SK-N-SH treated with all-trans-retinoic acid at 6 μM for 48 hours (cell line): ENCODE results near the gene THSD4.

Source experiments
- ATAC-seq: fragments of 200-7000 bp; cut with Tn5 transposase; 3 replicates; pipeline ENCODE4 v1.9.1; 2020; ENCODE audit warnings: mild to moderate bottlenecking, moderate library complexity
- ARNTL ChIP-seq: fragments of 450-650 bp; formaldehyde crosslinking; IDR thresholded peaks from 2 replicates; pipeline ENCODE4 v1.5.0; 2020; ENCODE audit warnings: low read depth, mild to moderate bottlenecking, moderate library complexity, borderline replicate concordance
- CSDC2 ChIP-seq: fragments of 250-450 bp; sonication (Bioruptor Pico); IDR thresholded peaks from 2 replicates; pipeline ENCODE4 v1.5.0; 2020; ENCODE audit warnings: mild to moderate bottlenecking, moderate library complexity
- ESRRG ChIP-seq: fragments of 250-450 bp; sonication (Bioruptor Pico); IDR thresholded peaks from 2 replicates; pipeline ENCODE4 v1.6.1; 2021; ENCODE audit warnings: mild to moderate bottlenecking
- GLIS3 ChIP-seq: fragments of 250-450 bp; sonication (Bioruptor Pico); IDR thresholded peaks from 2 replicates; pipeline ENCODE4 v1.5.0; 2020; ENCODE audit warnings: mild to moderate bottlenecking, moderate library complexity
- ISL1 ChIP-seq: fragments of 250-450 bp; sonication (Bioruptor Pico); IDR thresholded peaks from 2 replicates; pipeline ENCODE4 v2.1.2; 2022; ENCODE audit warnings: mild to moderate bottlenecking, moderate library complexity
- PPARA ChIP-seq: fragments of 250-450 bp; sonication (Bioruptor Pico); IDR thresholded peaks from 2 replicates; pipeline ENCODE4 v1.5.0; 2020; ENCODE audit warnings: mild to moderate bottlenecking, borderline replicate concordance
- RARB ChIP-seq: fragments of 250-450 bp; sonication (Bioruptor Pico); IDR thresholded peaks from 2 replicates; pipeline ENCODE4 v1.8.0; 2021; ENCODE audit warnings: mild to moderate bottlenecking, moderate library complexity
- SNAI2 ChIP-seq: fragments of 250-450 bp; sonication (Bioruptor Pico); IDR thresholded peaks from 2 replicates; pipeline ENCODE4 v1.5.0; 2020; ENCODE audit warnings: mild to moderate bottlenecking, moderate library complexity
- TCF4 ChIP-seq: fragments of 250-450 bp; sonication (Bioruptor Pico); IDR thresholded peaks from 2 replicates; pipeline ENCODE4 v1.8.0; 2021; ENCODE audit warnings: mild to moderate bottlenecking, moderate library complexity, borderline replicate concordance
- TOX ChIP-seq: fragments of 250-450 bp; sonication (Bioruptor Pico); IDR thresholded peaks from 2 replicates; pipeline ENCODE4 v1.8.0; 2021; ENCODE audit warnings: mild to moderate bottlenecking, moderate library complexity, borderline replicate concordance
- ZC3H10 ChIP-seq: fragments of 250-450 bp; sonication (Bioruptor Pico); IDR thresholded peaks from 2 replicates; pipeline ENCODE4 v1.5.1; 2021; ENCODE audit warnings: mild to moderate bottlenecking, moderate library complexity
- ZFP3 ChIP-seq: fragments of 250-450 bp; sonication (Bioruptor Pico); IDR thresholded peaks from 2 replicates; pipeline ENCODE4 v1.5.0; 2020; ENCODE audit warnings: mild to moderate bottlenecking, moderate library complexity
- ZFP30 ChIP-seq: fragments of 450-650 bp; formaldehyde crosslinking; IDR thresholded peaks from 2 replicates; pipeline ENCODE4 v1.5.0; 2022; ENCODE audit warnings: mild to moderate bottlenecking, moderate library complexity
- ZNF565 ChIP-seq: fragments of 450-650 bp; formaldehyde crosslinking; conservative IDR thresholded peaks from 2 replicates; pipeline ENCODE4 v1.5.0; 2020; ENCODE audit warnings: low read depth, mild to moderate bottlenecking, moderate library complexity
- ZNF8 ChIP-seq: fragments of 450-650 bp; formaldehyde crosslinking; IDR thresholded peaks from 2 replicates; pipeline ENCODE4 v1.5.0; 2020; ENCODE audit warnings: mild to moderate bottlenecking, moderate library complexity
- TF ChIP-seq, protein P1 (sequence below): fragments of 250-450 bp; sonication (Bioruptor Pico); IDR thresholded peaks from 2 replicates; pipeline ENCODE4 v1.5.1; 2021; ENCODE audit warnings: mild to moderate bottlenecking, moderate library complexity
- TF ChIP-seq, protein P2 (sequence below): fragments of 250-450 bp; sonication (Bioruptor Pico); IDR thresholded peaks from 2 replicates; pipeline ENCODE4 v1.5.1; 2020; ENCODE audit warnings: low read depth, mild to moderate bottlenecking, moderate library complexity
- TF ChIP-seq, protein P3 (sequence below): fragments of 250-450 bp; sonication (Bioruptor Pico); IDR thresholded peaks from 2 replicates; pipeline ENCODE4 v1.8.0; 2020; ENCODE audit warnings: mild to moderate bottlenecking, moderate library complexity, borderline replicate concordance
- TF ChIP-seq, protein P4 (sequence below): fragments of 250-450 bp; sonication (Bioruptor Pico); IDR thresholded peaks from 2 replicates; pipeline ENCODE4 v1.5.0; 2020; ENCODE audit warnings: mild to moderate bottlenecking, moderate library complexity
- TF ChIP-seq, protein P5 (sequence below): fragments of 250-450 bp; sonication (Bioruptor Pico); IDR thresholded peaks from 2 replicates; pipeline ENCODE4 v1.8.0; 2021; ENCODE audit warnings: low read depth, mild to moderate bottlenecking, moderate library complexity, borderline replicate concordance

Gene THSD4

DNA sequence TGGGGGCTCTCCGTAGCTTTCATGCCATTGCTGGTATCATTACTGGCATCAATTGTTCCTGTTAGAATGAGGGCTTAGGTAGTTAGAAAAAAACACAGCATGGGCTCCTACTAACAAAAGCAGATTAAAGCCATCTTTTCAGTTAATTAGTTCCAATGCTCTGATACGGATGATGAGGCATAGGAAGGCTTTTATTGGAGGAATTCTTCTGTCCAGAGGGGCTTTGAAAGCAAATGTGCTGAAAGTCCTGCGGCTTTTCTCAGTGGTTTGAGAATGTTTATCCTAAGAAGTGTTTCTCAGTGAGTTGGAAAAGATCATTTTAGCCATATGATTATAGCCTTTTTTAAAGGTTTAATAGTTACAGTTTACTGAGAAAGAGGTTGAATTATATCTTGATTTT lies 198.5 kb downstream of the THSD4 start:
- TF ChIP-seq, protein P1, sequence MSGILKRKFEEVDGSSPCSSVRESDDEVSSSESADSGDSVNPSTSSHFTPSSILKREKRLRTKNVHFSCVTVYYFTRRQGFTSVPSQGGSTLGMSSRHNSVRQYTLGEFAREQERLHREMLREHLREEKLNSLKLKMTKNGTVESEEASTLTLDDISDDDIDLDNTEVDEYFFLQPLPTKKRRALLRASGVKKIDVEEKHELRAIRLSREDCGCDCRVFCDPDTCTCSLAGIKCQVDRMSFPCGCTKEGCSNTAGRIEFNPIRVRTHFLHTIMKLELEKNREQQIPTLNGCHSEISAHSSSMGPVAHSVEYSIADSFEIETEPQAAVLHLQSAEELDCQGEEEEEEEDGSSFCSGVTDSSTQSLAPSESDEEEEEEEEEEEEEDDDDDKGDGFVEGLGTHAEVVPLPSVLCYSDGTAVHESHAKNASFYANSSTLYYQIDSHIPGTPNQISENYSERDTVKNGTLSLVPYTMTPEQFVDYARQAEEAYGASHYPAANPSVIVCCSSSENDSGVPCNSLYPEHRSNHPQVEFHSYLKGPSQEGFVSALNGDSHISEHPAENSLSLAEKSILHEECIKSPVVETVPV, result no peak
- TF ChIP-seq ESRRG (CRISPR knock-in tag) (no peak), ZNF565 (CRISPR knock-in tag) (no peak), TOX (CRISPR knock-in tag) (no peak), CSDC2 (no peak), TCF4 (no peak), ISL1 (CRISPR knock-in tag) (no peak), RARB (no peak), GLIS3 (no peak), ZFP30 (CRISPR knock-in tag) (no peak), ZFP3 (CRISPR knock-in tag) (no peak)
- ATAC-seq, result no peak

DNA sequence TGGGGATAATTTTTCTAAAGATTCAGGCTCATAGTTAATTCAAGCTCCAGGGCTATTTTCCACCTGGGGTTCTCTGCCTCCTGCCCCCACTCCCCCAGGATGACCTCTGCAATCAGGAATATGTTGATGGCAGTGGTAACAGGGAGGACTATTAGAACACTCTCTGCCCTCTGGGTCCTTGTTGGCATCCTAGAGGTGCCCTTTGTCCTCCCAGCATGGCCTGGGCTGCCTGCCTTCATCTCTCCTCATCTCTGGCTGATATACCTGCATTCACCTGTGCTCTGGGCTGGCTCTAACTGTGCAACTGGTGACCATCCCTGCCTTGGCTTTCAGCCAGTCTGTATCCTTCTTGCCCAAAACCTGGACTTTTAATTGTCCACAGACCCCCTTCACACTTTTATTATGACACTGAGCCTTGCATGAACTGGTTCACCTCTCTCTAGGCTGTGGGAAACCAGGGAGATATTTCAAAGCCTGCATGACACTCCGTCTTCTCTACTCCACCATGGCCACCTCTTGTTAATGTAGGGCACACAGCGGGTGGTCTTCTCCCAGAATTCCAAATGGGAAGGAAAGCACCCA lies 199.8 kb downstream of the THSD4 start:
- no peak for ATAC-seq

DNA sequence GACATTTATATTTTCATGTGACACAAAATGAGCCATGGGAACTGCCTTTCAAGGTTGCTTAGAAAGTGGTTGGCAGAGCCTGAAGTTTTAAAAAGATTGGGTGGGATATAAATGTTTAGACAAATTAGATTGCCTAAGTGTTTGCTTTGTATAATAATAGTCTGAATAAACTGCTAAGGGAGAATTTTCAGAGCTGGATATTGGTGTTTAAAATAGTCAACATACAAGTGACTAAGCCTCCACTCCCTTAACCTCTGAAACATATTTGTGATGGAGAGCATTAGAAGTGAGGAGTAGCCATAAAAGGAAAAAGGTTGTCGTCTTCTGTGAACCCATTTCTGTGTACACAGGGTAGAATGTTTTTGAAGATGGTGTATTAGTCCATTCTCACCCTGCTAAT lies 201.6 kb downstream of the THSD4 start:
- ATAC-seq, result no peak
- TF ChIP-seq RARB, result no peak
- TF ChIP-seq, protein P2, sequence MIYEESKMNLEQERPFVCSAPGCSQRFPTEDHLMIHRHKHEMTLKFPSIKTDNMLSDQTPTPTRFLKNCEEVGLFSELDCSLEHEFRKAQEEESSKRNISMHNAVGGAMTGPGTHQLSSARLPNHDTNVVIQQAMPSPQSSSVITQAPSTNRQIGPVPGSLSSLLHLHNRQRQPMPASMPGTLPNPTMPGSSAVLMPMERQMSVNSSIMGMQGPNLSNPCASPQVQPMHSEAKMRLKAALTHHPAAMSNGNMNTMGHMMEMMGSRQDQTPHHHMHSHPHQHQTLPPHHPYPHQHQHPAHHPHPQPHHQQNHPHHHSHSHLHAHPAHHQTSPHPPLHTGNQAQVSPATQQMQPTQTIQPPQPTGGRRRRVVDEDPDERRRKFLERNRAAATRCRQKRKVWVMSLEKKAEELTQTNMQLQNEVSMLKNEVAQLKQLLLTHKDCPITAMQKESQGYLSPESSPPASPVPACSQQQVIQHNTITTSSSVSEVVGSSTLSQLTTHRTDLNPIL (CRISPR knock-in tag), result no peak
- no peak for TF ChIP-seq ZNF565 (CRISPR knock-in tag)
- TF ChIP-seq ARNTL, result no peak
- TF ChIP-seq SNAI2 (CRISPR knock-in tag), result no peak
- no peak for TF ChIP-seq PPARA (CRISPR knock-in tag)
- TF ChIP-seq, protein P1, result no peak
- TF ChIP-seq ZFP3 (CRISPR knock-in tag), result no peak
- TF ChIP-seq, protein P3, sequence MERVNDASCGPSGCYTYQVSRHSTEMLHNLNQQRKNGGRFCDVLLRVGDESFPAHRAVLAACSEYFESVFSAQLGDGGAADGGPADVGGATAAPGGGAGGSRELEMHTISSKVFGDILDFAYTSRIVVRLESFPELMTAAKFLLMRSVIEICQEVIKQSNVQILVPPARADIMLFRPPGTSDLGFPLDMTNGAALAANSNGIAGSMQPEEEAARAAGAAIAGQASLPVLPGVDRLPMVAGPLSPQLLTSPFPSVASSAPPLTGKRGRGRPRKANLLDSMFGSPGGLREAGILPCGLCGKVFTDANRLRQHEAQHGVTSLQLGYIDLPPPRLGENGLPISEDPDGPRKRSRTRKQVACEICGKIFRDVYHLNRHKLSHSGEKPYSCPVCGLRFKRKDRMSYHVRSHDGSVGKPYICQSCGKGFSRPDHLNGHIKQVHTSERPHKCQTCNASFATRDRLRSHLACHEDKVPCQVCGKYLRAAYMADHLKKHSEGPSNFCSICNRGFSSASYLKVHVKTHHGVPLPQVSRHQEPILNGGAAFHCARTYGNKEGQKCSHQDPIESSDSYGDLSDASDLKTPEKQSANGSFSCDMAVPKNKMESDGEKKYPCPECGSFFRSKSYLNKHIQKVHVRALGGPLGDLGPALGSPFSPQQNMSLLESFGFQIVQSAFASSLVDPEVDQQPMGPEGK (CRISPR knock-in tag), result no peak

More for the DNA sequence above, 199.8 kb downstream of the THSD4 start:
- TF ChIP-seq, protein P4, sequence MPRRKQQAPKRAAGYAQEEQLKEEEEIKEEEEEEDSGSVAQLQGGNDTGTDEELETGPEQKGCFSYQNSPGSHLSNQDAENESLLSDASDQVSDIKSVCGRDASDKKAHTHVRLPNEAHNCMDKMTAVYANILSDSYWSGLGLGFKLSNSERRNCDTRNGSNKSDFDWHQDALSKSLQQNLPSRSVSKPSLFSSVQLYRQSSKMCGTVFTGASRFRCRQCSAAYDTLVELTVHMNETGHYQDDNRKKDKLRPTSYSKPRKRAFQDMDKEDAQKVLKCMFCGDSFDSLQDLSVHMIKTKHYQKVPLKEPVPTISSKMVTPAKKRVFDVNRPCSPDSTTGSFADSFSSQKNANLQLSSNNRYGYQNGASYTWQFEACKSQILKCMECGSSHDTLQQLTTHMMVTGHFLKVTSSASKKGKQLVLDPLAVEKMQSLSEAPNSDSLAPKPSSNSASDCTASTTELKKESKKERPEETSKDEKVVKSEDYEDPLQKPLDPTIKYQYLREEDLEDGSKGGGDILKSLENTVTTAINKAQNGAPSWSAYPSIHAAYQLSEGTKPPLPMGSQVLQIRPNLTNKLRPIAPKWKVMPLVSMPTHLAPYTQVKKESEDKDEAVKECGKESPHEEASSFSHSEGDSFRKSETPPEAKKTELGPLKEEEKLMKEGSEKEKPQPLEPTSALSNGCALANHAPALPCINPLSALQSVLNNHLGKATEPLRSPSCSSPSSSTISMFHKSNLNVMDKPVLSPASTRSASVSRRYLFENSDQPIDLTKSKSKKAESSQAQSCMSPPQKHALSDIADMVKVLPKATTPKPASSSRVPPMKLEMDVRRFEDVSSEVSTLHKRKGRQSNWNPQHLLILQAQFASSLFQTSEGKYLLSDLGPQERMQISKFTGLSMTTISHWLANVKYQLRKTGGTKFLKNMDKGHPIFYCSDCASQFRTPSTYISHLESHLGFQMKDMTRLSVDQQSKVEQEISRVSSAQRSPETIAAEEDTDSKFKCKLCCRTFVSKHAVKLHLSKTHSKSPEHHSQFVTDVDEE (CRISPR knock-in tag), result no peak
- no peak for TF ChIP-seq ISL1 (CRISPR knock-in tag)
- TF ChIP-seq PPARA (CRISPR knock-in tag), result no peak
- no peak for TF ChIP-seq ZC3H10 (CRISPR knock-in tag)
- no peak for TF ChIP-seq SNAI2 (CRISPR knock-in tag)
- no peak for TF ChIP-seq CSDC2
- TF ChIP-seq, protein P3 (CRISPR knock-in tag), result no peak
- TF ChIP-seq TCF4, result no peak
- no peak for TF ChIP-seq ZFP3 (CRISPR knock-in tag)
- no peak for TF ChIP-seq ARNTL
- TF ChIP-seq ZFP30 (CRISPR knock-in tag), result no peak
- TF ChIP-seq RARB, result no peak
- TF ChIP-seq ZNF8, result no peak
- TF ChIP-seq, protein P5, sequence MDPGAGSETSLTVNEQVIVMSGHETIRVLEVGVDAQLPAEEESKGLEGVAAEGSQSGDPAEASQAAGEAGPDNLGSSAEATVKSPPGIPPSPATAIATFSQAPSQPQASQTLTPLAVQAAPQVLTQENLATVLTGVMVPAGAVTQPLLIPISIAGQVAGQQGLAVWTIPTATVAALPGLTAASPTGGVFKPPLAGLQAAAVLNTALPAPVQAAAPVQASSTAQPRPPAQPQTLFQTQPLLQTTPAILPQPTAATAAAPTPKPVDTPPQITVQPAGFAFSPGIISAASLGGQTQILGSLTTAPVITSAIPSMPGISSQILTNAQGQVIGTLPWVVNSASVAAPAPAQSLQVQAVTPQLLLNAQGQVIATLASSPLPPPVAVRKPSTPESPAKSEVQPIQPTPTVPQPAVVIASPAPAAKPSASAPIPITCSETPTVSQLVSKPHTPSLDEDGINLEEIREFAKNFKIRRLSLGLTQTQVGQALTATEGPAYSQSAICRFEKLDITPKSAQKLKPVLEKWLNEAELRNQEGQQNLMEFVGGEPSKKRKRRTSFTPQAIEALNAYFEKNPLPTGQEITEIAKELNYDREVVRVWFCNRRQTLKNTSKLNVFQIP (CRISPR knock-in tag), result no peak
